NOMO-1 (cell line): ENCODE data around the gene PTPRJ.

Source experiments
- DNase-seq, 2 experiments: peaks; one replicate each; lab custom pipeline; 2025; ENCODE audit not compliant: unreplicated experiment in 2 of 2; lab: John Stamatoyannopoulos, UW

Gene PTPRJ

DNA sequence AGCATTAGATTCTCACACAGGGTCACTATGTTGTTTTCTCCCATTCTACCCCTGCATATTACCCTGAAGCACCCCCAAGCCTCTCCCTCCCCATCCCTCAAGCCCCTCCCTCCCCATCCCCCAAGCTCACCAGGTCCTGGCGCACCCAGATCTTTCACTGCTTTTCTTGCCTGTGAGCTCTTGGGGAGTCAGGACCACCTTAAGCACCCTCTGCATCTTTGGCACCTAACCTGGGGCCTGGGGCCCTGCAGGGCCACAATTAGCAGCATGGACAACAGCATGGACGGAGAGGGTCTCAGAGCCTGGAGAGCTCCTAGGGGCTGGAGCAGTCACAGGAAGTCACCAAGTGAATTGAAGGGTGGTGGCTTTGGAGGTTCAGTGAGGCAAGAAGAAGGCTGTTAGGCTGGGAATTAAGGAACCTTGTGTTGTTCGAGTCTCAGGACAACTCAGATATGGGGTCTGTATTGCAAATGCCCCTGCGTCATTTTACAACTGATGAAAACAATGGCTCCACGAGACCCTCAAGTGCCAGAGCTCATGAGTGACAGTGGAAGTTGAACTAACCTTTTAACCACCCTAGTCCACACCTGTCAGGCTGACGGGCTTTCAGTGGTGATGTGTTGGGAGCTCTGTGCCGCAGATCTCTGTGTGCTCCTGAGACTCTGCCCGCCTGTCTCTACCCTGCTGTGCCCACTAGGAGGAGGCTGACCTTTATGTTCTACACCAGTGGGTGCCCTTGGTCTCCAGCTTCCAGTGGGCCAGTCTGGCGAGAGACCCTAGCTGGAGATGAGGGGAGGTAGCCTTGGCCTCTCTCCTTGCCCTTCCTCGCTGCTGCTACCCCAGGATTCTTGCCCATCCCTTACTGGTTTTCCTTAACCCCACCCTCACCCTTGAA, 125.0 kb downstream of the PTPRJ start:
- DNase-seq = no peak

GRCh38 chr11:48106166-48106565, 125.8 kb downstream of the PTPRJ start:
- DNase-seq = peak; percentile 55 to 56

GRCh38 chr11:48107188-48107704, 126.9 kb downstream of the PTPRJ start:
- peak; percentile 53 to 78 for DNase-seq

DNA sequence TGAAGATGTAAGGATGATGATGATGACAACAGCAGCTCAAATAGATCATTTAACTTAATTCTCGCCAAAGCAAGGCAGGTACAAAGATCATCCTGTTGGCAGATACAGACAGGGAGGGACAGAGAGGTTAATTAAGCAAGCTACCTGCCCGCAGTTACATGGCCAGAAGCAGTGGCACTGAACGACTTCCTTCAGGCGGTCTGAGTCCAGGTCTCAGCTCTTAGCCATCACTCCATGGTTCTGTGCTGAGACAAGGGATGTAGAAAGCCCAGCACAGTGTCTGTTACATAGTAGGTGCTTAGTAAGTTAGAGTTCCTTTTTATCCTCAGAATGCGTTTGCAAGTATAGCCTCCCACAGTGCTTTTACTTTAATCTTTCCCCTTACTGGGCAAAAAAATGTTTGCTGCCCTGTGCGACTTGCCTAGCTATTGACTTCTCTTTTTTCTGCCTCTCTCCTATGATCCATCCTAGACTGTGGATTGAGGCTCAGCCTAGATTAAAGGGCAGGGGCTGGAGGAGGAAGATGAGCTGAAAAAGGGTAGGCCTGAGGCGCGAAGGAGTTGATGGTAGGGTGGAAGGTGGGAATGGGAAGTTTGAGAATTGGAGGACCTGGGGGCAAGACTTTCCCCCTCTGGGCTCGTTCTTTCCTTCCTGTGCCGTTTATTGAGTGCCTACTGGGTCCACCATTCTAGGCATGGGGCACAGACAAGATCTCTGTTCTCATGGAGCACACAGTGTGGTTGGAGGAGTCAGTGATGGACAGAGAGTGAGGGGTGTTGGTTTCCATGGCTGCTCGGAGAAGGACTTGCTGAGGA, 128.1 kb downstream of the PTPRJ start:
- no peak for DNase-seq

- peak; percentile 23 to 37 for DNase-seq
These were observed 128.8 kb downstream of the PTPRJ start for GRCh38 chr11:48109046-48109666.

DNA sequence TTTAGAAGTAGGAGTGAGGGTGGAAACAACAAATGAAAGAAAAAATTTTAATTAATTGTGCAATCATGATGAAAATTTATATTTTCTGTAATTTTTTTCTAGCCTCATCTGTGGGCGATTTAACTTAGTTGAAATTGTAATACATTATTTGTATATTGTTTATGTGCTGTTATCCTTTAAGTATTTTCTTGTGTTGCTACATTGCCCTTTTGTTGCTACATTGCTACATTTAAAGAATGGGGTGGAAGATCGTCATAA, 130.1 kb downstream of the PTPRJ start:
- DNase-seq = no peak

- DNase-seq = no peak
These were observed 131.5 kb downstream of the PTPRJ start for GRCh38 chr11:48111891-48112290.

GRCh38 chr11:48114740-48115139, 134.4 kb downstream of the PTPRJ start:
- DNase-seq = no peak

GRCh38 chr11:48116437-48117228, 136.3 kb downstream of the PTPRJ start:
- peak in 1 of 2 experiments; percentile 15 for DNase-seq

- DNase-seq = no peak
These were observed 141.9 kb downstream of the PTPRJ start for GRCh38 chr11:48122246-48122645.

DNA sequence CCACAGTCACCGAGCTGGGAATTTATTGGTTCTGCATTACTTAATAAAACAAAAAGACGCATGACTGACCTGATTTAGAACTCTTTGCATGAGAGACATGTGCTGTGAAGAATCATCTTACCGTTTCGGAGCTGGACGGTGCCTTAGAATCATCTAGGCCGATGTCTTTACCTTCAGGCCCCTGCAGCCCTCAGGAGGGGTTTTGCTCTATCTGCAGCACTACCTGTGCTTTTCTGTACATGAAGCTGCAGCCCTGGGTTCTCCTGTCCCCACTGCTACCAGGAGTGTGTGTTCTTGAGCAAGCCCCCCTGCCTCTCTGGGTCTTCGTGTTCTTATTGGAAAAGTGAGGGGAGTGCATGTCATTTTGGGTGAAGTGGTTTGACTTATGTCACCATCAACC, 142.3 kb downstream of the PTPRJ start:
- DNase-seq = no peak

GRCh38 chr11:48123254-48123875, 143.0 kb downstream of the PTPRJ start:
- no peak for DNase-seq

GRCh38 chr11:48123934-48124755, 143.8 kb downstream of the PTPRJ start:
- no peak for DNase-seq

DNA sequence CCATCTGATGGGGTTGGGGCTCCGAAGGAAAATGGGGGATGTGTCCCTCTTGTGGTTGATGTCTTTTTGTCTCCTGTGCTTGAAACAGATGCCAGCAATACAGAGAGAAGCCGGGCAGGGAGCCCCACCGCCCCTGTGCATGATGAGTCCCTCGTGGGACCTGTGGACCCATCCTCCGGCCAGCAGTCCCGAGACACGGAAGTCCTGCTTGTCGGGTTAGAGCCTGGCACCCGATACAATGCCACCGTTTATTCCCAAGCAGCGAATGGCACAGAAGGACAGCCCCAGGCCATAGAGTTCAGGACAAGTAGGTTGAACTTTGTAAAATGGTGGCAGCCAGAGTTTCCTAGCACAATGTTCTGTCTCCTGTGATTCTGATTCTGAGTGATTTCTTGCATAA, 144.5 kb downstream of the PTPRJ start:
- no peak for DNase-seq

DNA sequence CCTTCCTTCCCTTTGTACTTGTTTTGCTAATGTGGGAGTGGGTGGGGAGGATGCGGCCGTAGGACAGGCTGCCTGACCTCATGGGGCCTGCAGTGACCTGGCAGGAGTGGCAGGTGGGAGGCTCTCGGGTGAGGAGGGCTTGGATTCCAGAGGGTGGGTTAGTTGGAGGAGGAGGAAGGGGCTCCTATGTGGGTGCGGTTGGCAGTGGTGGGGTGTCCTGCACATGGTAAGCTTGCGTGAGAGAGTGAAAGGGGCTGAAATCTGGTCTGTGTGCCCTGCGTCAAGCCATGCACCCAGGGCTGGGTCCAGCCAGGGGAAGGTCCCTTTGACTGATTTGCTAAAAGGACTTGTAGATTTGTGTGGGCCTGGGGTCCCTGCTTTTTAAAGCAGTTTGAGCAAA, 145.5 kb downstream of the PTPRJ start:
- no peak for DNase-seq

DNA sequence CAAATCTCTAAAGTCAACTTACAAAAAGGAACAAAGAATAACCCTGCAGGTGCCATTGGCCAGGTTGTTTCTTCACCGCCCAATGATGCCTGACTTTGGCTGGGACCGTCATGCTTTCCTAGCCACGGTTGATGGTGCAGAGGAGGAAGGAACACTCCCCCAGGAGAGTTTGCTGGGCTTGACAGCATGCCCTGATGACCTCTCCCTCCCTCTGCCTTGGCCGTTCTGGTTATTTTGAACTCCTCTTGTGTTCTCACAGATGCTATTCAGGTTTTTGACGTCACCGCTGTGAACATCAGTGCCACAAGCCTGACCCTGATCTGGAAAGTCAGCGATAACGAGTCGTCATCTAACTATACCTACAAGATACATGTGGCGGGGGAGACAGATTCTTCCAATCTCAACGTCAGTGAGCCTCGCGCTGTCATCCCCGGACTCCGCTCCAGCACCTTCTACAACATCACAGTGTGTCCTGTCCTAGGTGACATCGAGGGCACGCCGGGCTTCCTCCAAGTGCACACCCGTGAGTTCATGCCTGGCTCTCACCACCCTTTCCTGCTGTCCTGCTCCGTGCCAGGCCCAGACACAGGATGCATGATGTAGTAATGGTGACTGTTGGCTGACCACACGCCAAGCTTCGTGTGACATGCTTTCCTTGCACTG, 147.3 kb downstream of the PTPRJ start:
- no peak for DNase-seq

DNA sequence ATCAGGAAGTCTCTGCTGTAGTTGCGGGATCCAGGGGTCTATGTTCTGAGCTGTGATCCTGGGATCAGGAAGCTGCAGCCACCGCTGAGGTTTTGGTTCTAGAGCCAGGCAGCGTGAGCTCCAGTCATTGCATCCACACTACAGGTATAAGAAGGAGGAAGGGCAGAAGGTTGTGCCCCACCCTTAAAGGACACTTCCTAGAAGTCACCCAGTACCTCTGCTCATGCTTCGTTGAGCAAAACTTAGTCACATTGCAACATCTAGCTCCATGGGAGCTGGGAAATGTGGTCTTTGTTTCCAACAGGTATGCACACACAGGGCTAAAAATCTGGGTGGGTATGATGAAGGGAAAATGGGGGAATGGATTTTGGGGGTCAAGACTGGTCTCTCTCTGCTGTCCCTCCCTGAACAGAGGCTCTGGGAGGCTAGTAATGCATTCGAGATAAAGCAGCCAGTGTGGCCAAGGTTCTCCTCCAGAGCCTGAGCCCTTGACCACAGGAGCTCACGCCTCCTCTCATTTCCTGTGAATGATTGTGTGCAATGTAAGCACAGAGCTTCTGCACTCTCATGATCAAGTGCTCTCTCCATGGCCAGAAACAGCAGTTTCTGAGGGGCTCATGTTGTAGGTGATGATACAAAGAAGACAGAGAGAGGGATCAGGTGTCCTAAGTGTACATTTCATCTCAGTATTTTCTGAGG, 149.5 kb downstream of the PTPRJ start:
- no peak for DNase-seq

- DNase-seq = no peak
These were observed 154.0 kb downstream of the PTPRJ start for GRCh38 chr11:48134221-48134922.
